GM20000 (cell line): ENCODE data around the gene IFI35.
"Not testable (repeated sequence)": the region's sequence is repeated elsewhere in the genome, so short reads cannot be mapped to it uniquely, and the experiment has no call there.

Experiments used
- DNase-seq: peaks from one replicate; pipeline ENCODE4 v3.0.0; 2012; ENCODE audit warnings: low spot score
- CTCF ChIP-seq: IDR thresholded peaks from 2 replicates; pipeline ENCODE4 v1.5.1; 2012; ENCODE audit warnings: mild to moderate bottlenecking, control low read depth; ENCODE audit errors: extremely low read depth, missing control alignments

IFI35 gene

GRCh38 chr17:42989726-42990652 is 16.6 kb upstream of the IFI35 start:
- TF ChIP-seq CTCF, result no peak
- DNase-seq, result no peak

DNA sequence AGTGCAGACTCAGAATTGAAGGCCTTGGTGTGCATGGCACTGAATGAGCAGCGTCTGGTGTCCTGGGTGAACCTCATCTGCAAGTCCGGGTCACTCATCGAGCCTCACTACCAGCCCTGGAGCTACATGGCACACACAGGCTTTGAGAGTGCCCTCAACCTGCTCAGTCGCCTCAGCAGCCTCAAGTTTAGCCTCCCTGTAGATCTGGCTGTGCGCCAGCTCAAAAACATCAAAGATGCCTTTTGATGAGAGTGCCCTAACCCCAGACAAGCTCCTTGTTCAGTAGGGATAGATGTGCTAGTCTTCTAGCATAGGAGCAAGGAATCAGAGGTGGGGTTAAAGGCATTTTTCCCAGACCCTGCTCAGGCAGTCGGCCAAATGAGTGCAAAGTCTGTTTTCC is 15.1 kb upstream of the IFI35 start:
- DNase-seq, result no peak
- TF ChIP-seq CTCF, result no peak

DNA sequence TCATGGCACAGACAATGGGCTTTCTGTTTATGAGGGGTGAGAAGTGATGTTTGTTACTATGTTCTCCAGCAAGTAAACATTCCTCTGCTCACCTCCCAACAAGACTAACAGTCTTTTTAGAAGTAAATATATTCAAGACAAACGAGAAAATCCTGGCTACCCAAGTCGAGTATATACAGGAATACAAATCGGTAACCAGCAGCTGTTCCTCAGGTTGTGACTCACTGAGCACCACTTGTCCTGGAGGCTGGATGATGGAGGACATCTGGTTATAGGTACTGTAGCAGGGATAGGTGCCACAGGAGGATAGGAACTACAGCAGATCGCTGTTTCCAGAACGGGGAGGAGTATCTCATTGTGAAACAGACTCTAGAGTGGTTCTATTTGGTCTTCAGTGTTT is 13.7 kb upstream of the IFI35 start:
- DNase-seq, result no peak
- TF ChIP-seq CTCF, result no peak

DNA sequence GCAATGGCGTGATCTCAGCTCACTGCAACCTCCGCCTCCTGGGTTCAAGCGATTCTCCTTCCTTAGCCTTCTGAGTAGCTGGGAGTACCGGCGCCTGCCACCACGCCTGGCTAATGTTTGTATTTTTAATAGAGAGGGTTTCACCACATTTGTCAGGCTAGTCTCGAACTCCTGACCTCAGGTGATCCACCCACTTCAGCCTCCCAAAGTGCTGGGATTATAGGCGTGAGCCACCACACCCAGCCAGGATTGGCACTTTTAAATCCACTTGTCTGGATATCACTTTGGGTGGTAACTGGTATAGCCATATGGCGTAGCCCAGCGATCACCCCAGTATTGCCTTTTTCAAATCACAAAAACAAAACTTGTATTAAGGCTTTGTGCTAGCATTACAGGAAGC is 12.7 kb upstream of the IFI35 start:
- DNase-seq, result not testable (repeated sequence)

- no peak for DNase-seq
- TF ChIP-seq CTCF, result no peak
Measured at GRCh38 chr17:42997390-42997983, 9.1 kb upstream of the IFI35 start.

DNA sequence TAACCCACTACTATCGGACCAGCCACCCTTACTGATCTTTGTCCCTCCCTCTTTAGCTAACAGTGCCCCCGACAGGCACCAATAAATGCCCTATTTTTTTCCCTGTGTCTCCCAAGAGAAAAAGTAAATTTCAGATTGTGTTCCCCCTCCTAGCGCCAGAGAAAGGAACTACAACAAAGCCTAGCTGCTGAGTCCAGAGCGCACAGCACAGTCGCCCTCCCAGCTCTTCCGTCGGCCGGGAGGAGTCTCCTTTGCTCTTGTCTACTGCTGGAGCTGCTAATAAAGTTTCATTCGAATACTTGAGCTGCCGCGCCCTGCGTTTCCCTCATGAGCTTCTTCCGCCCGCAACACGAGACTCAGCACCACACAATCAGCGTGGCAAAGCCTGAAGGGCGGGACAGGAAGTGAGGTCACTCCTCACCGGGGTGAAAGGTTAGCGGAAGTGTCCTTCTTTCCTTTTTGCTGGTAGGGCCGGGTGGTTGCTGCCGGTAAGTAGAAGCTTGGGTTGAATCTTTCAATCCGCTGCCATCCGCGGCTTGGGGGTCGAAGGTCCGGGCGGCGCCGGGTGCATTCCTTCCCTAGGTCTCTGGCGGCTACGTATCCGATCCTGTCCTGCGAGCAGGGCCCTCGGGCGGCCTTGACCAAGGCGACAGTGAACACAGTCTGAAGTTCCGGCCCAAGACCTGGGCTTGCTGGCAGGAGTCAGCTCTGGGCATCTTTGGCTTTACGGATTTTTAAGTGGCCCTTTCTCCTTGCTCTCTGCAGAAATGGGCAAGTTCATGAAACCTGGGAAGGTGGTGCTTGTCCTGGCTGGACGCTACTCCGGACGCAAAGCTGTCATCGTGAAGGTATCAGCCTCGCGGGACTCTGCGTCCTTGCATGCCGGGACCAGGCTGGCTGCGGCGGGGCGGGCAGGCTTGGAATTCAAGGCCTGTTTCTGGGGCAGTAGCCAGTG is 8.3 kb upstream of the IFI35 start, which contains the start of gene RPL27:
RPL27 (plus strand) TSS at position 436 of the 955 bp plus-strand sequence; CDS start at position 768, 332 bp downstream.
- peak; percentile 91 for DNase-seq
- peak; percentile 78 for TF ChIP-seq CTCF

DNA sequence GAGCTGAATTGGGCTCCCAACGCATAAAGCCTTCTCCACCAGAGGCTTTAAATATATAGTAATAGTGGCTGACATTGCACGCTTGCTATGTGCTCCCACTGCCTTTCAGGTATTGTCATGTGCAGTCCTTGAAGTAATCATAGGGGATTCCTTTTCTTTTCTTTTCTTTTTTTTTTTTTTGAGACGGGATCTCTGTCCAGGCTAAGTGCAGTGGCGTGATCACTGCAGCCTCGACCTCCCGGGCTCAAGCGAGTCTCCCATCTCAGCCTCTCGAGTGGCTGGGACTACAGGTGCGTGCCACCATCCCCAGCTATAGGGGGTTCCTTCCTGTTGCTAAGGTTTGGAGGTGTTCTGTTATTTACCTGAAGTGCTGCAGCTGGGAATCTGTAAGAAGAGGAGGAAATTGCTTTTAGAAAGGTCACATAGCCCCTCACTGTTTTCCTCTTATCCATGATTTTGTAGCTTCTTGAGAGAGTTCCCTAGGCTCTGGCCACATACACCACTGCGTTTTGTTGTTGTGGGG is 7.5 kb upstream of the IFI35 start:
- no peak for TF ChIP-seq CTCF
- no peak for DNase-seq

GRCh38 chr17:43000894-43001293 is 5.7 kb upstream of the IFI35 start:
- DNase-seq, result not testable (repeated sequence)
